Cardiac fibroblast (primary cell): Measurements from ENCODE around the gene GABPB1.

Experiments used
- DNase-seq, 2 donors: peaks; one replicate each; pipeline versions ENCODE4 v3.0.0 to v3.0.0-alpha.2; 2010; ENCODE audit warnings: low read depth in 2 of 2
- H3K4me3 ChIP-seq, 2 donors: replicated peaks in 1 of 2; 1 replicate in 1 of 2; 2 replicates in 1 of 2; pipeline ENCODE4 v1.5.1; 2011; ENCODE audit warnings: low read depth in 2 of 2, low read length in 2 of 2, mild to moderate bottlenecking in 2 of 2, moderate library complexity in 1 of 2
- TF ChIP-seq, protein P1 (sequence below): IDR thresholded peaks from one replicate; pipeline ENCODE4 v1.5.1; 2011; ENCODE audit warnings: low read depth, mild to moderate bottlenecking, low read length, inconsistent platforms

Gene GABPB1

DNA sequence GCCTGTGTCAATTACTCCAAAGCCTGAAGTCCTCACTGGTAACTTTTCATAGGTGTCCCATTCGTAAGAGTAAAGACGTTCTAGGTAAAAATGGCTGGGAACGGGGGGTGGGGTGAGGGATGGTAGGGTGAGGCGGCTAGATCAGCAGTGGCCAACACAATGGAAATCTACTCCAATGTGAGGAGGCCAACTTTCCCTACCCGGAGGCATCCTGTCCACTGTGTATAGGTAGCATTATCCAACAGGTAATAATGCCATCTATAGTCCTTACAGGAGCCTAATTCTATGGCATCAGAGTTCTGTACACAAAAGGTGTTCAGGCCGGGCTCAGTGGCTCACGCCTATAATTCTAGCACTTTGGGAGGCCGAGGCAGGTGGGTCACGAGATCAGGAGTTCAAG lies 118.6 kb downstream of the GABPB1 start:
- H3K4me3 ChIP-seq: no peak overlapping the region
- TF ChIP-seq, protein P1, sequence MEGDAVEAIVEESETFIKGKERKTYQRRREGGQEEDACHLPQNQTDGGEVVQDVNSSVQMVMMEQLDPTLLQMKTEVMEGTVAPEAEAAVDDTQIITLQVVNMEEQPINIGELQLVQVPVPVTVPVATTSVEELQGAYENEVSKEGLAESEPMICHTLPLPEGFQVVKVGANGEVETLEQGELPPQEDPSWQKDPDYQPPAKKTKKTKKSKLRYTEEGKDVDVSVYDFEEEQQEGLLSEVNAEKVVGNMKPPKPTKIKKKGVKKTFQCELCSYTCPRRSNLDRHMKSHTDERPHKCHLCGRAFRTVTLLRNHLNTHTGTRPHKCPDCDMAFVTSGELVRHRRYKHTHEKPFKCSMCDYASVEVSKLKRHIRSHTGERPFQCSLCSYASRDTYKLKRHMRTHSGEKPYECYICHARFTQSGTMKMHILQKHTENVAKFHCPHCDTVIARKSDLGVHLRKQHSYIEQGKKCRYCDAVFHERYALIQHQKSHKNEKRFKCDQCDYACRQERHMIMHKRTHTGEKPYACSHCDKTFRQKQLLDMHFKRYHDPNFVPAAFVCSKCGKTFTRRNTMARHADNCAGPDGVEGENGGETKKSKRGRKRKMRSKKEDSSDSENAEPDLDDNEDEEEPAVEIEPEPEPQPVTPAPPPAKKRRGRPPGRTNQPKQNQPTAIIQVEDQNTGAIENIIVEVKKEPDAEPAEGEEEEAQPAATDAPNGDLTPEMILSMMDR: no peak
- DNase-seq: no peak

DNA sequence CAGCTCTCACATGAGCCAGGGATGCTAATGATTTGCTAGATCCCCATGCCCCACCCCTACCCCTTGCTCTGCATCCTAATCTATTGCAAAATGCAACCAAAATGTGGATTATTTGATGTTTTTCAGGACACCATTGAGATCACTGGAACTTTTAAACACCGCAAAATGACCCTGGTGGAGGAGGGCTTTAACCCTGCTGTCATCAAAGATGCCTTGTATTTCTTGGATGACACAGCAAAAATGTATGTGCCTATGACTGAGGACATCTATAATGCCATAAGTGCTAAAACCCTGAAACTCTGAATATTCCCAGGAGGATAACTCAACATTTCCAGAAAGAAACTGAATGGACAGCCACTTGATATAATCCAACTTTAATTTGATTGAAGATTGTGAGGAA lies 119.2 kb downstream of the GABPB1 start:
- peak; percentile 32 to 43 for DNase-seq
- TF ChIP-seq, protein P1: no peak
- no peak overlapping the region for H3K4me3 ChIP-seq

DNA sequence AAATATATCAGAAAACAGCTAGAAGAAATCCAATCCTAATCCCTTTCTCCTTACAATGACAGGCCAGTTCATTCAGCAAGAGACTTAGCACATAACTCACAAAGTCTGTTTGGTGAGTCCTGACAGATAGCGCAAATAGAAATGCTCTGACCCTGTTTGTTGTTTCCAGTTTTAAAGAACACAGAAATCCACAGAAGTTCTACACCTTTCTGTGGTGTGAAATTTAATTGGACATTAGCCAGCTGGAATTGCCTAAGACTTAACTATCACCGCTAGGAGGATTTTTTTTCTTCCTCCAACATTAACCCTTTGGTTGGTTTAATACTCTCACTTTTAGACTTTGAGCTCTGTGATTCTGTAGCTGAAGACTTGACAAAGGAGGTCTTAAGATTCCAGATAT lies 120.2 kb downstream of the GABPB1 start:
- DNase-seq: no peak
- no peak overlapping the region for H3K4me3 ChIP-seq
- TF ChIP-seq, protein P1: no peak

DNA sequence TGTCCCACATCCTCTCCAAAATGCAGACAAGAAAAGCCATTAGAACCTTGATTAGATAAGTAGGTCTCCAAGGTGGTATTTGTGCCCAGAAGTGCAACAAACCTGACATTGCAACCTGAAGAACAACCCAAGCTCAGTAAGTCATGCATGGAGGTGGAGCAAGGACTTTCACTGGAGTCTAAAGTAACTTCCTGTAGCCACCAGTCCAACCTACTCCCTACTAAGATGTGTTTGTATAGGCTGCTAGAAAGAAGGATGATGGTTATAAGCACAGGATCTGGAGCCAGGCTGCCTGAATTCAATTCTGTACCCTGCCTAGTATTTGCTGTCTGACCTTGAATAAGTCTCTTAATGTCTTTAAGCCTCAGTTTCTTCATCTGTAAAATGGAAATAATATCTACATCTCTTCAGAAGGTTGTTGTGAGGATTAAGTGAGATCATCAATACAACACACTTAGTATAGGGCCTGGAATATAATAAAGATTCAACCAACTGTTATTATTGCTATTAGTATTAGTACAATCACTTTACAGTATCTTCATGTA lies 121.7 kb downstream of the GABPB1 start:
- TF ChIP-seq, protein P1: no peak
- H3K4me3 ChIP-seq: no peak overlapping the region
- DNase-seq: no peak

DNA sequence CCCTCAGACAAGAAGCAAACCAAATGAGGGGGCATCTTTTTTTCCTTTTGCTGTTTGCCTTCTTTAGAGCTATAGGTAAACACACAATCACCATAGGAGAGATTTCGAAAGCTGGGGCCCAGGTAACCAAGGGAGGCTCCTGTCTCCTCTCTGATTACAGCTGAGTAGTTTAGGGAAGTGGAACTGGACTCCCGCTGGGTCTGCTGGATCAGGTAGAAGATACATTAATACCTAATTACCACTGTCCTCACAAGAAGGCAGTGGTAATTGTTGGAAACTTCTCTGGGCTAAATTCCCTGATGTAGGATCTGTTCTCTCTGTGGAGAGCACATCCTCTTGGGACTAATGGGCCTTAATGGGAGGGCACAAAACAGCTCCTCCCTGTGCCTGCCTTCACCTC lies 122.2 kb downstream of the GABPB1 start:
- no peak for DNase-seq
- H3K4me3 ChIP-seq: no peak overlapping the region
- TF ChIP-seq, protein P1: no peak

DNA sequence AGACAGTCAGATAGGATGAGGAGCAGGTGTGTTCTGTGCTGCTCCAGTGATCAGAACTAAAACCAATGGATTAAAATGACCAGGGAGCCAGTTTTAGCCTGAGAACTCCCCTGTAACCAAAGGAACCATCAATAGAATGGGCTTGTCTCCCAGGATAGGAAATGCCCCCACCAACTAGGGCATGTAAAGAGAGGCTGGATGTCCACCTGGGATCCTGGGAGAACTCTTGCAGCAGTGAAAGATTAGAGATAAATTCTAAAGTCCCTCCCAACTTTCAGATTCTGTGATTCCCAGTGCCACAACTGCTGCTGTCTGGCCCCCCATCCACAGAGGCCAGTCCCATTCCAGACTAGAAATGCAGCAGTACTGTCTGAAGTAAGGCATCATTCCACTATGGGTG lies 123.2 kb downstream of the GABPB1 start:
- no peak overlapping the region for H3K4me3 ChIP-seq
- TF ChIP-seq, protein P1: no peak
- DNase-seq: no peak

DNA sequence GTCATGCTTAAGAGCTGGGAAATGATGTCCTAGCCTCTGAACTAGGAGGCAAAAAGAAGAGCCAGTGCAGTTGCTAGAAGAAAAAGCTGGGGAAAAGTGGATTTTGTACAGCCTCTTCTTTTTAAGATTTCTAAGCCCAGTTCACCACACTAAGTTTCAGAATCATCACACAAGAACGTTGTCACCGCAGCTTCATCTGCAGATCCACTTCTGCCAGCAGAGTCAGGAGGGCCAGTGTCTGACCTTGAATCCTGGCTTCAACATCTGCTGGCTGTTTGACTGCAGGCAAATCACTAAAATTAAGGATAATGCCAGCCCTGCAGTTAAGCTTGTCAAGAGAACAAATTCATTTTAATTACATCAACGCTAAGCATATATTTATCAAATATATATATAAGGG lies 125.7 kb downstream of the GABPB1 start:
- no peak for DNase-seq
- no peak overlapping the region for H3K4me3 ChIP-seq
- TF ChIP-seq, protein P1: no peak
